ENCODE results near the gene C1QTNF12. TPM values are rescaled to one million over a fixed set of nuclear protein-coding genes. Genes with fewer than 3 reads are reported as not detected.
A peak's percentile ranks its signal among the peaks of the same experiment; 100 is the strongest.

C1QTNF12 gene
- total and polyA plus RNA-seq, 2 of the 8 experiments (the other 6 are each of a cell fraction or from before 2014, with no cell fraction given) = 2.1 to 3.7 TPM

GRCh38 chr1:1272341-1273208 is 26.1 kb upstream of the C1QTNF12 start:
- H2BK15ac ChIP-seq (ENCODE audit: low read length) = peak overlapping the region; percentile 75; the same call in 1 of the 2 replicates
- H3K14ac ChIP-seq (ENCODE audit: insufficient read length) = no peak overlapping the region
- peaks cover 12 to 44% of the 10 kb centered on the region in 2 experiments; a peak in 3 of 4 replicates for H3K79me2 ChIP-seq (ENCODE audit: control insufficient read depth in 1 of 2, insufficient read depth in 2 of 2, low read length in 2 of 2)
- no peak overlapping the region for H3K23ac ChIP-seq (ENCODE audit: insufficient read length)
- H2BK5ac ChIP-seq (ENCODE audit: low read depth, low read length) = peak overlapping the region; percentile 66; the same call in 1 of the 2 replicates
- H2BK12ac ChIP-seq (ENCODE audit: low read depth, low read length) = peak overlapping the region; percentile 81; the same call in 1 of the 2 replicates
- no peak for FAIRE-seq
- H3K4me1 ChIP-seq (replicated peaks in 1 of 4; ENCODE audit: control insufficient read depth in 3 of 4, insufficient read depth in 4 of 4, low read length in 3 of 4) = peaks cover 0 to 17% (median 8%) of the 10 kb centered on the region in 4 experiments; a peak in 5 of 7 replicates
- no peak overlapping the region for H2BK120ac ChIP-seq (replicated peaks; ENCODE audit: low read depth, low read length)
- peaks cover 12% of the 10 kb centered on the region; the same call in 1 of the 2 replicates for H3K23me2 ChIP-seq (ENCODE audit: low read depth, low read length)
- H3K9ac ChIP-seq (replicated peaks in 1 of 4; ENCODE audit: extremely low read depth in 1 of 4, low read depth in 3 of 4, low read length in 3 of 4) = peak overlapping the region; percentile 51 to 99 (median 88); a peak in 6 of 7 replicates
- ChIA-PET POLR2A (ENCODE audit: partially characterized antibody) (interaction anchor here (1.1 to 3.0 kb wide), 6 partner anchors 10 to 22 kb away, joined by 3 to 16 read pairs (median 6); no protein-coding TSS in a partner anchor), CTCF (ENCODE audit: partially characterized antibody) (interaction anchor here (0.6 to 2.2 kb wide), 4 partner anchors 19 to 122 kb away, joined by 3 to 7 read pairs (median 3); no protein-coding TSS in a partner anchor)
- peak overlapping the region; percentile 88 to 99 (median 91) for H3K4me3 ChIP-seq (ENCODE audit: extremely low read depth in 1 of 4, insufficient read depth in 2 of 4, low read depth in 3 of 4, low read length in 4 of 4)
- H3K9me3 ChIP-seq (ENCODE audit: insufficient read depth in 2 of 2, low read depth in 1 of 2, low read length in 1 of 2) = no peaks in the 10 kb centered on the region
- H4K5ac ChIP-seq (ENCODE audit: insufficient read length, low read depth, low read length) = no peak overlapping the region
- H3K36me3 ChIP-seq (ENCODE audit: control insufficient read depth in 2 of 4, insufficient read depth in 4 of 4, low read length in 3 of 4) = peaks cover 2 to 4% (median 3%) of the 10 kb centered on the region in 4 experiments; a peak in 4 of 8 replicates
- H2BK20ac ChIP-seq (ENCODE audit: low read length) = no peak overlapping the region
- DNase-seq (ENCODE audit: low read depth in 1 of 2, low spot score in 2 of 2) = no peak
- H3K4ac ChIP-seq (replicated peaks; ENCODE audit: insufficient read length, low read depth, low read length) = no peak overlapping the region
- H3K56ac ChIP-seq (replicated peaks; ENCODE audit: insufficient read length, low read depth, low read length) = no peak overlapping the region
- H3K4me2 ChIP-seq (ENCODE audit: insufficient read depth in 1 of 2, low read depth in 2 of 2, low read length in 2 of 2) = peak overlapping the region; percentile 81 to 95
- H4K20me1 ChIP-seq (replicated peaks in 1 of 2; ENCODE audit: control insufficient read depth in 1 of 2, insufficient read depth in 2 of 2, low read length in 2 of 2) = peaks cover 20 to 28% of the 10 kb centered on the region in 2 experiments
- peaks cover 27% of the 10 kb centered on the region for H3K79me1 ChIP-seq (ENCODE audit: low read depth, low read length)
- H3K27me3 ChIP-seq (replicated peaks in 1 of 4; ENCODE audit: control insufficient read depth in 3 of 4, extremely low read depth in 1 of 4, insufficient read depth in 3 of 4, low read length in 3 of 4) = no peaks in the 10 kb centered on the region; a peak in 1 of 7 replicates
- H2AK5ac ChIP-seq (ENCODE audit: low read depth, low read length) = no peak overlapping the region
- no peak overlapping the region for H3K18ac ChIP-seq (ENCODE audit: extremely low read depth, low read length)
- H2AFZ ChIP-seq (ENCODE audit: low read length) = no peak overlapping the region
- H3K27ac ChIP-seq (ENCODE audit: low read depth, low read length) = no peak overlapping the region
- peak overlapping the region; percentile 45; the same call in 1 of the 2 replicates for H4K8ac ChIP-seq (ENCODE audit: extremely low read depth, insufficient read depth, low read length)
- no peak overlapping the region for H4K91ac ChIP-seq (replicated peaks; ENCODE audit: insufficient read length, low read length)
- 64% methylated on average over 43 of the region's 43 CpGs; no CpG with 5 or more reads in 1 of the 2 experiments for WGBS, 2 experiments (ENCODE audit: extremely low coverage in 1 of 2, insufficient coverage in 1 of 2, insufficient read length in 1 of 2, insufficient replicate concordance in 2 of 2, low coverage in 1 of 2, low lambda C conversion rate in 2 of 2, missing lambda C conversion rate in 1 of 2)
- TF ChIP-seq POLR2AphosphoS5 (IDR thresholded peaks at IDR 0.05; ENCODE audit: low read depth, low read length) (no peak), SIX5 (IDR thresholded peaks at IDR 0.05; ENCODE audit: low read depth, low read length) (no peak), JUND (IDR thresholded peaks at IDR 0.05; ENCODE audit: low read length) (no peak), HDAC2 (IDR thresholded peaks at IDR 0.05; ENCODE audit: borderline replicate concordance in 1 of 2, low read depth in 2 of 2, low read length in 2 of 2) (no peak), EGR1 (IDR thresholded peaks at IDR 0.05; ENCODE audit: borderline replicate concordance, low read depth, low read length) (no peak), MAFK (IDR thresholded peaks at IDR 0.05; ENCODE audit: low read depth, low read length) (no peak), RBBP5 (IDR thresholded peaks at IDR 0.05; ENCODE audit: borderline replicate concordance, low read depth, low read length) (no peak), SP4 (IDR thresholded peaks at IDR 0.05; ENCODE audit: low read length) (no peak), ZNF274 (IDR thresholded peaks at IDR 0.05; ENCODE audit: borderline replicate concordance, extremely low read depth, low read length) (no peak), POU5F1 (IDR thresholded peaks at IDR 0.05; ENCODE audit: low read depth, low read length) (no peak), SP1 (IDR thresholded peaks at IDR 0.05; ENCODE audit: low read depth, low read length) (no peak), TAF7 (optimal IDR thresholded peaks at IDR 0.05; ENCODE audit: borderline replicate concordance, low read depth, low read length) (no peak)
